Skin of body (tissue), 2 donors: ENCODE results near the gene PROM2. TPM values are rescaled to one million over a fixed set of nuclear protein-coding genes. Genes with fewer than 3 reads are reported as not detected.
"Not testable (repeated sequence)": the region's sequence is repeated elsewhere in the genome, so short reads cannot be mapped to it uniquely, and the experiment has no call there.

Experiments used
- DNase-seq: peaks from one replicate; lab custom pipeline; 2025; lab: John Stamatoyannopoulos, UW
- total RNA-seq: library from RNA; depleted of rRNA; stranded (reverse); fragments of >200 nt; gene quantifications from one replicate; pipeline ENCODE4 v1.2.3, GENCODE V29; 2014

PROM2 gene
- total RNA-seq, 1 donor from 2014 or later = 9.4 TPM

- no peak for DNase-seq
Measured at GRCh38 chr2:95268211-95269035, 5.8 kb upstream of the PROM2 start.

- DNase-seq = no peak
Measured at GRCh38 chr2:95269036-95269680, 5.1 kb upstream of the PROM2 start.

GRCh38 chr2:95269745-95270144, 4.5 kb upstream of the PROM2 start:
- not testable (repeated sequence) for DNase-seq

GRCh38 chr2:95270541-95271081, 3.6 kb upstream of the PROM2 start:
- DNase-seq = no peak

GRCh38 chr2:95271381-95271971, 2.8 kb upstream of the PROM2 start:
- no peak for DNase-seq

- DNase-seq = no peak
Measured at GRCh38 chr2:95272299-95272751, 1.9 kb upstream of the PROM2 start.

GRCh38 chr2:95272781-95273180, 1.5 kb upstream of the PROM2 start:
- no peak for DNase-seq

- DNase-seq = no peak
Measured at GRCh38 chr2:95273566-95274290, 521 bp upstream of the PROM2 start.

GRCh38 chr2:95275151-95275515, 884 bp downstream of the PROM2 start:
- no peak for DNase-seq

- DNase-seq = no peak
Measured at GRCh38 chr2:95275601-95276243, 1.5 kb downstream of the PROM2 start.

- no peak for DNase-seq
Measured at GRCh38 chr2:95276244-95276887, 2.1 kb downstream of the PROM2 start.

GRCh38 chr2:95276888-95277245, 2.6 kb downstream of the PROM2 start:
- no peak for DNase-seq

- DNase-seq = no peak
Measured at GRCh38 chr2:95277246-95277906, 3.1 kb downstream of the PROM2 start.

- no peak for DNase-seq
Measured at GRCh38 chr2:95278051-95278471, 3.8 kb downstream of the PROM2 start.

- DNase-seq = no peak
Measured at GRCh38 chr2:95278637-95279225, 4.5 kb downstream of the PROM2 start.

- no peak for DNase-seq
Measured at GRCh38 chr2:95279435-95280035, 5.3 kb downstream of the PROM2 start.

GRCh38 chr2:95281071-95281470, 6.8 kb downstream of the PROM2 start:
- no peak for DNase-seq

GRCh38 chr2:95281786-95282185, 7.5 kb downstream of the PROM2 start:
- DNase-seq = no peak

- no peak for DNase-seq
Measured at GRCh38 chr2:95282458-95282857, 8.2 kb downstream of the PROM2 start.
